ENCODE measurements around the gene ADAMTS13.

Gene ADAMTS13

GRCh38 chr9:133493845-133494540 is 71.8 kb downstream of the ADAMTS13 start:
- H3K9me3 Mint-ChIP-seq, result no peaks in the 10 kb centered on the region
- no peak for TF ChIP-seq CTCF (IDR thresholded peaks at IDR 0.05; ENCODE audit: unreplicated experiment in 3 of 3)
- no peak overlapping the region for H3K4me3 Mint-ChIP-seq
- peaks cover 39% of the 10 kb centered on the region for H3K4me1 Mint-ChIP-seq
- H3K36me3 Mint-ChIP-seq (ENCODE audit: low read depth), result no peaks in the 10 kb centered on the region
- H3K27me3 Mint-ChIP-seq (ENCODE audit: low read depth), result peaks cover 18% of the 10 kb centered on the region
- H3K27ac Mint-ChIP-seq, result peak overlapping the region in 1 of 3 experiments; percentile 54

GRCh38 chr9:133494636-133495326 is 72.6 kb downstream of the ADAMTS13 start:
- no peaks in the 10 kb centered on the region for H3K9me3 Mint-ChIP-seq
- no peak overlapping the region for H3K27ac Mint-ChIP-seq
- H3K4me3 Mint-ChIP-seq, result no peak overlapping the region
- H3K36me3 Mint-ChIP-seq (ENCODE audit: low read depth), result no peaks in the 10 kb centered on the region
- TF ChIP-seq CTCF (IDR thresholded peaks at IDR 0.05; ENCODE audit: unreplicated experiment in 3 of 3), result no peak
- H3K4me1 Mint-ChIP-seq, result peaks cover 34% of the 10 kb centered on the region
- peaks cover 11% of the 10 kb centered on the region for H3K27me3 Mint-ChIP-seq (ENCODE audit: low read depth)

- Mint-ChIP-seq H3K27me3 (ENCODE audit: low read depth) (peaks cover 10% of the 10 kb centered on the region), H3K9me3 (peaks cover 5% of the 10 kb centered on the region), H3K36me3 (ENCODE audit: low read depth) (no peaks in the 10 kb centered on the region), H3K4me1 (peaks cover 38% of the 10 kb centered on the region), H3K4me3 (no peak overlapping the region), H3K27ac (no peak overlapping the region)
- TF ChIP-seq CTCF (IDR thresholded peaks at IDR 0.05; ENCODE audit: unreplicated experiment in 3 of 3), result no peak
Measured at GRCh38 chr9:133495327-133496293, 73.4 kb downstream of the ADAMTS13 start.

- peaks cover 9% of the 10 kb centered on the region for H3K36me3 Mint-ChIP-seq (ENCODE audit: low read depth)
- H3K27ac Mint-ChIP-seq, result peak overlapping the region in 2 of 3 experiments; percentile 17 to 47
- H3K9me3 Mint-ChIP-seq, result peaks cover 19% of the 10 kb centered on the region
- no peak overlapping the region for H3K4me3 Mint-ChIP-seq
- peaks cover 33% of the 10 kb centered on the region for H3K4me1 Mint-ChIP-seq
- no peak for TF ChIP-seq CTCF (IDR thresholded peaks at IDR 0.05; ENCODE audit: unreplicated experiment in 3 of 3)
- peaks cover 10% of the 10 kb centered on the region for H3K27me3 Mint-ChIP-seq (ENCODE audit: low read depth)
Measured at GRCh38 chr9:133496861-133497842, 75.0 kb downstream of the ADAMTS13 start.

Data from nephron (organoid).